ENCODE measurements around the gene GANC. TPM values are rescaled to one million over a fixed set of nuclear protein-coding genes. Genes with fewer than 3 reads are reported as not detected.
"Not testable (repeated sequence)": the region's sequence is repeated elsewhere in the genome, so short reads cannot be mapped to it uniquely, and the experiment has no call there.

The GANC gene
- polyA plus RNA-seq, 1 donor: 37.1 TPM

- DNase-seq: no peak
Observed at GRCh38 chr15:42282344-42282743, 9.3 kb downstream of the GANC start.

GRCh38 chr15:42282926-42283325, 9.9 kb downstream of the GANC start:
- no peak for DNase-seq

- no peak for DNase-seq
Observed at GRCh38 chr15:42283671-42284070, 10.7 kb downstream of the GANC start.

- DNase-seq: no peak
Observed at GRCh38 chr15:42284551-42284950, 11.6 kb downstream of the GANC start.

- DNase-seq: no peak
Observed at GRCh38 chr15:42285034-42285433, 12.0 kb downstream of the GANC start.

- DNase-seq: no peak
Observed at GRCh38 chr15:42286445-42287029, 13.5 kb downstream of the GANC start.

GRCh38 chr15:42287931-42288330, 14.9 kb downstream of the GANC start:
- no peak for DNase-seq

- no peak for DNase-seq
Observed at GRCh38 chr15:42289166-42289565, 16.2 kb downstream of the GANC start.

- DNase-seq: not testable (repeated sequence)
Observed at GRCh38 chr15:42301004-42301403, 28.0 kb downstream of the GANC start.

GRCh38 chr15:42306681-42307080, 33.7 kb downstream of the GANC start:
- no peak for DNase-seq

- DNase-seq: no peak
Observed at GRCh38 chr15:42313463-42313862, 40.5 kb downstream of the GANC start.

- DNase-seq: no peak
Observed at GRCh38 chr15:42314818-42315217, 41.8 kb downstream of the GANC start.

GRCh38 chr15:42315521-42315920, 42.5 kb downstream of the GANC start:
- DNase-seq: no peak

GRCh38 chr15:42316282-42316805, 43.3 kb downstream of the GANC start:
- DNase-seq: not testable (repeated sequence)

- no peak for DNase-seq
Observed at GRCh38 chr15:42319206-42319605, 46.2 kb downstream of the GANC start.

- DNase-seq: no peak
Observed at GRCh38 chr15:42324308-42324707, 51.3 kb downstream of the GANC start.

- DNase-seq: no peak
Observed at GRCh38 chr15:42329161-42329560, 56.2 kb downstream of the GANC start.

GRCh38 chr15:42329992-42330391, 57.0 kb downstream of the GANC start:
- DNase-seq: no peak

- DNase-seq: no peak
Observed at GRCh38 chr15:42331235-42331634, 58.2 kb downstream of the GANC start.

- DNase-seq: no peak
Observed at GRCh38 chr15:42332331-42332730, 59.3 kb downstream of the GANC start.

- no peak for DNase-seq
Observed at GRCh38 chr15:42335074-42335473, 62.1 kb downstream of the GANC start.

- not testable (repeated sequence) for DNase-seq
Observed at GRCh38 chr15:42336650-42337049, 63.6 kb downstream of the GANC start.

GRCh38 chr15:42337104-42337503, 64.1 kb downstream of the GANC start:
- DNase-seq: not testable (repeated sequence)

GRCh38 chr15:42338500-42338899, 65.5 kb downstream of the GANC start:
- no peak for DNase-seq

Measured in left kidney (tissue), 2 donors.